GM23338 (cell line): ENCODE measurements around the gene LRRC8E.

Experiments used
- CTCF ChIP-seq, 2 experiments: fragments of 200-600 bp in 1 of 2; sonication (generic) in 1 of 2; conservative IDR thresholded peaks; 2 replicates each; pipeline versions ENCODE4 v1.5.1 to v1.6.1; 2016 to 2017; ENCODE audit warnings: antibody characterized with exemption in 2 of 2, low read depth in 2 of 2, mild to moderate bottlenecking in 2 of 2, moderate library complexity in 1 of 2
- ETS1 ChIP-seq: IDR thresholded peaks from 2 replicates; pipeline ENCODE4 v1.6.1; 2016; ENCODE audit warnings: antibody characterized with exemption
- EZH2 ChIP-seq: fragments of 200-600 bp; sonication (generic); IDR thresholded peaks from one replicate; pipeline ENCODE4 v1.8.0; 2017; ENCODE audit warnings: antibody characterized with exemption, mild to moderate bottlenecking, low read depth; ENCODE audit not compliant: unreplicated experiment
- EZH2phosphoT487 ChIP-seq: fragments of 200-600 bp; sonication (generic); IDR thresholded peaks from one replicate; pipeline ENCODE4 v1.8.1; 2018; ENCODE audit warnings: antibody characterized with exemption; ENCODE audit not compliant: unreplicated experiment
- POLR2AphosphoS5 ChIP-seq: IDR thresholded peaks from 2 replicates; pipeline ENCODE4 v1.6.1; 2016; ENCODE audit warnings: antibody characterized with exemption, low read depth
- REST ChIP-seq: IDR thresholded peaks from one replicate; pipeline ENCODE4 v1.6.1; 2018; ENCODE audit warnings: antibody characterized with exemption; ENCODE audit not compliant: unreplicated experiment

DNA sequence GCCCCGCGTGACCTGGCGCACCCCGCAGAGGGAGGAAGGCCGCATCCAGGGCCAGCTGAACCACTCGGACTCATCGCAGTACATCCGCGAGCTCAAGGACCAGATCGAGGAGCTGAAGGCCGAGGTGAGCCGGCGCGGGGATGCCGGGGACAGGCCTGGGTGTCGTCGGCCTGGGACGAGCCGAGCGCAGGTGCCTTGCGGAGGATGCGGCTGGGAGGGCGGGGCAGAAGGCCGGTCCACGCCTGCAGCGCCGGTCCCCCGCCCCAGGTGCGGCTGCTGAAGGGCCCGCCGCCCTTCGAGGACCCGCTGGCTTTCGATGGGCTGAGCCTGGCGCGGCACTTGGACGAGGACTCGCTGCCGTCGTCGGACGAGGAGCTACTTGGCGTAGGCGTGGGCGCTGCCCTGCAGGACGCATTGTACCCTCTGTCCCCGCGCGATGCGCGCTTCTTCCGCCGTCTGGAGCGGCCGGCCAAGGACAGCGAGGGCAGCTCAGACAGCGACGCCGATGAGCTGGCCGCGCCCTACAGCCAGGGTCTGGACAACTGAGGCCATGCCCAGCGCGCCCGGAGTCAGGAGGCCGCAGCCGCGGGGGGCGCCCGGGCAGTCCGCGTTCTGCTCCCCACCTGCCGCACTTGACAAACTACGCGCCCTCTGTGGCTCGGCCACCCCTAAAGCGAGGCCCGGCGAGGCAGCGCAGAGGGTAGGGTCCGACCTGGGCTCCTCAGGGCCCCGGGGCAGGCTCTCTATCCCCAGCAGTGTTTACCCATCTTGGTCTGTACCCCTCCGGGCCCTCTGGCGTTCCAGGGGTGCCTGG is 24.9 kb upstream of the LRRC8E start:
- no peak for TF ChIP-seq CTCF (conservative IDR thresholded peaks at IDR 0.05; ENCODE audit: low read depth in 2 of 2)
- no peak for TF ChIP-seq ETS1
- peak; percentile 47 for TF ChIP-seq POLR2AphosphoS5
- TF ChIP-seq REST: no peak
- no peak for TF ChIP-seq EZH2
- no peak for TF ChIP-seq EZH2phosphoT487
